ENCODE measurements around the gene FARP1. TPM values are rescaled to one million over a fixed set of nuclear protein-coding genes. Genes with fewer than 3 reads are reported as not detected.
"Not testable (repeated sequence)": the region's sequence is repeated elsewhere in the genome, so short reads cannot be mapped to it uniquely, and the experiment has no call there.

FARP1 gene
- total RNA-seq, 4 donors from 2014 or later, result 21.2 to 56.5 (median 35.1) TPM

- H3K27me3 ChIP-seq, result no peaks in the 10 kb centered on the region
- H3K4me3 ChIP-seq, result no peak overlapping the region
- DNase-seq (ENCODE audit: extremely low spot score), result no peak
- TF ChIP-seq EP300 (IDR thresholded peaks at IDR 0.05) (no peak), POLR2A (IDR thresholded peaks at IDR 0.05; ENCODE audit: low read depth) (no peak), CTCF (IDR thresholded peaks at IDR 0.05) (no peak), POLR2AphosphoS5 (IDR thresholded peaks at IDR 0.05) (no peak)
- no peaks in the 10 kb centered on the region for H3K36me3 ChIP-seq
- H3K4me1 ChIP-seq, result peaks cover 3 to 19% (median 15%) of the 10 kb centered on the region in 4 donors
- intact Hi-C loops (cut with DNase I), result no loop called here
- H3K9me3 ChIP-seq, result no peaks in the 10 kb centered on the region
- H3K27ac ChIP-seq (replicated peaks in 1 of 4), result no peak overlapping the region
- WGBS, result 96% methylated on average over 5 of the region's 5 CpGs
Observed at GRCh38 chr13:98224557-98224956, 81.7 kb downstream of the FARP1 start.

GRCh38 chr13:98225036-98225940 is 82.4 kb downstream of the FARP1 start:
- 94% methylated on average over 20 of the region's 20 CpGs for WGBS

GRCh38 chr13:98226496-98226895 is 83.6 kb downstream of the FARP1 start:
- no peak for TF ChIP-seq POLR2A (IDR thresholded peaks at IDR 0.05; ENCODE audit: low read depth)
- no peak for TF ChIP-seq POLR2AphosphoS5 (IDR thresholded peaks at IDR 0.05)
- no peak for TF ChIP-seq CTCF (IDR thresholded peaks at IDR 0.05)
- TF ChIP-seq EP300 (IDR thresholded peaks at IDR 0.05), result no peak
- intact Hi-C loops (cut with DNase I), result no loop called here
- Histone ChIP-seq H3K4me1 (peaks cover 0 to 7% (median 3%) of the 10 kb centered on the region in 4 donors), H3K9me3 (no peaks in the 10 kb centered on the region), H3K36me3 (no peaks in the 10 kb centered on the region), H3K4me3 (no peak overlapping the region), H3K27ac (replicated peaks in 1 of 4) (no peak overlapping the region), H3K27me3 (no peaks in the 10 kb centered on the region)
- no peak for DNase-seq (ENCODE audit: extremely low spot score)
- 80% methylated on average over 5 of the region's 5 CpGs for WGBS

More at GRCh38 chr13:98225036-98225940, 82.4 kb downstream of the FARP1 start:
- no peaks in the 10 kb centered on the region for H3K27me3 ChIP-seq
- no peak overlapping the region for H3K27ac ChIP-seq (replicated peaks in 1 of 4)
- peaks cover 3 to 15% (median 11%) of the 10 kb centered on the region in 4 donors for H3K4me1 ChIP-seq
- no peak overlapping the region for H3K4me3 ChIP-seq
- no peak for DNase-seq (ENCODE audit: extremely low spot score)
- intact Hi-C loops (cut with DNase I), result no loop called here
- H3K36me3 ChIP-seq, result no peaks in the 10 kb centered on the region
- TF ChIP-seq EP300 (IDR thresholded peaks at IDR 0.05), result no peak
- TF ChIP-seq POLR2A (IDR thresholded peaks at IDR 0.05; ENCODE audit: low read depth), result no peak
- H3K9me3 ChIP-seq, result no peaks in the 10 kb centered on the region

- Histone ChIP-seq H3K36me3 (no peaks in the 10 kb centered on the region), H3K9me3 (no peaks in the 10 kb centered on the region), H3K27ac (replicated peaks in 1 of 4) (no peak overlapping the region), H3K27me3 (no peaks in the 10 kb centered on the region), H3K4me1 (peaks cover 0 to 2% (median under 1%) of the 10 kb centered on the region in 4 donors), H3K4me3 (no peak overlapping the region)
- no peak for DNase-seq (ENCODE audit: extremely low spot score)
- 88% methylated on average over 3 of the region's 3 CpGs for WGBS
- intact Hi-C loops (cut with DNase I), result no loop called here
- TF ChIP-seq EP300 (IDR thresholded peaks at IDR 0.05) (no peak), POLR2AphosphoS5 (IDR thresholded peaks at IDR 0.05) (no peak), CTCF (IDR thresholded peaks at IDR 0.05) (no peak), POLR2A (IDR thresholded peaks at IDR 0.05; ENCODE audit: low read depth) (no peak)
Observed at GRCh38 chr13:98228661-98229341, 85.9 kb downstream of the FARP1 start.

- H3K9me3 ChIP-seq; H3K27ac ChIP-seq (replicated peaks in 1 of 4); DNase-seq (ENCODE audit: extremely low spot score); intact Hi-C loops (cut with DNase I); H3K4me3 ChIP-seq; H3K36me3 ChIP-seq; H3K4me1 ChIP-seq; H3K27me3 ChIP-seq: not testable (repeated sequence)
- WGBS, result 98% methylated on average over 4 of the region's 4 CpGs
Observed at GRCh38 chr13:98230762-98231161, 87.9 kb downstream of the FARP1 start.

All from esophagus muscularis mucosa (tissue), 4 donors.